Ascending aorta (tissue), 2 donors: ENCODE results near the gene MXRA7. TPM values are rescaled to one million over a fixed set of nuclear protein-coding genes. Genes with fewer than 3 reads are reported as not detected.

Experiments
- DNase-seq, 2 donors: peaks; one replicate each; pipeline ENCODE4 v3.0.0-alpha.2; 2019; ENCODE audit warnings: low spot score in 2 of 2
- H3K27ac ChIP-seq, 2 donors: fragments of 200-600 bp; sonication (generic); one replicate each; pipeline ENCODE4 v1.5.1; 2016 to 2017; ENCODE audit warnings: mild to moderate bottlenecking in 1 of 2
- H3K27me3 ChIP-seq: fragments of 200-600 bp; sonication (generic); one replicate; pipeline ENCODE4 v1.5.1; 2017
- H3K36me3 ChIP-seq, 2 donors: fragments of 200-600 bp; sonication (generic); one replicate each; pipeline ENCODE4 v1.5.1; 2016
- H3K4me1 ChIP-seq, 2 donors: fragments of 200-600 bp; sonication (generic); one replicate each; pipeline ENCODE4 v1.5.1; 2016 to 2017; ENCODE audit warnings: mild to moderate bottlenecking in 1 of 2
- H3K4me3 ChIP-seq, 2 donors: fragments of 200-600 bp; sonication (generic); one replicate each; pipeline ENCODE4 v1.5.1; 2016 to 2017; ENCODE audit warnings: mild to moderate bottlenecking in 1 of 2
- H3K9me3 ChIP-seq, 2 donors: fragments of 200-600 bp; sonication (generic); one replicate each; pipeline ENCODE4 v1.5.1; 2016
- CTCF ChIP-seq, 3 experiments: fragments of 200-600 bp in 2 of 3; fragments of 450-650 bp in 1 of 3; sonication (generic) in 2 of 3; IDR thresholded peaks; one replicate each; pipeline ENCODE4 v1.5.1; 2016 to 2019; ENCODE audit warnings: antibody characterized with exemption in 3 of 3, mild to moderate bottlenecking in 1 of 3, moderate library complexity in 1 of 3
- intact Hi-C: fragments of 100-400 bp; cut with DNase I; formaldehyde crosslinking; loops from one replicate; pipeline ENCODE4 v1.15.1; 2023
- total RNA-seq: library from RNA; depleted of rRNA; stranded (reverse); fragments of >200 nt; gene quantifications from one replicate; pipeline ENCODE4 v1.1.0, GENCODE V29; 2016

Gene MXRA7
- total RNA-seq, 1 donor from 2014 or later = 122 TPM

DNA sequence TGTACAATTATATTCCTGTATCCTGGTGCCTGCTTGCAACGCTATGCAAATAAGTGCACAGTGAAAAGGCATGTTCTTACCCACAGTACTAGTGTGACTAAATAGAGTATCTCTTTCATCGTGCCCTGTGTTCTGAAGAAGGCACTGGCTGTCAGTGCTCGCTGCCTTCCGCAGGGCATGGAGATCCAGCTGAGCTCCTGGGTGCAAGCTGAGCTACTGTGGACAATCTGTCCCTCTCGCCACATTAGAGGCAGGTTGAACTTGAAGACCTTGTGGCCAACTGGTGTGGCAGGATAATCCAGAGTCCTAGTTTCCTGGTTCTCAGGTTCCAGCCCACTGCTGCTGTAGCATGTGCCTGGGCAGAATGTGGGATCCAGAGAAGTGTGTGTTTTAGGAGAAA lies 65.3 kb downstream of the MXRA7 start:
- TF ChIP-seq CTCF (IDR thresholded peaks at IDR 0.05) = no peak
- no peaks in the 10 kb centered on the region for H3K4me1 ChIP-seq
- peaks cover 0 to 17% of the 10 kb centered on the region in 2 donors for H3K9me3 ChIP-seq
- no peaks in the 10 kb centered on the region for H3K36me3 ChIP-seq
- H3K4me3 ChIP-seq = no peak overlapping the region
- no peak for DNase-seq
- intact Hi-C loops = no loop called here
- no peaks in the 10 kb centered on the region for H3K27me3 ChIP-seq
- no peak overlapping the region for H3K27ac ChIP-seq

DNA sequence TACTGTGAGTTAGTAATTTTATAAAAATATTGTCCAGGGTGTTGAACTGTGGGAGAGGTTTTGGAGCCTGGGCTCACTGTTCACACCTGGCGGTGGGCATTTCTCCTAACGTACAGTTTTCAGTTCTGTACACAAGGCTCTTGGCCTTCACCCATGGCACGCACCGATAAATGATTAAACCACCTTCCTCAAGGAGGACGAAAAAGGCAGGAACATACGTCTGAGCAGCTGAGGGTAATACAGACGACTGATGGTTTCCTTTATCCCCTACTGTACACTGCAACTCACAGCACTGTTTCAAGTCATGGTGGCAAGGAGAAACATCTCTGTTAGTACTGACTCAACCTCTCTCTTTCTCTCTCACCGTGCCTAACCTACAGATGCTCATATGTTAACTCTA lies 65.8 kb downstream of the MXRA7 start:
- TF ChIP-seq CTCF (IDR thresholded peaks at IDR 0.05) = no peak
- H3K36me3 ChIP-seq = no peaks in the 10 kb centered on the region
- H3K27ac ChIP-seq = no peak overlapping the region
- intact Hi-C loops = no loop called here
- H3K4me3 ChIP-seq = no peak overlapping the region
- no peak for DNase-seq
- peaks cover 0 to 17% of the 10 kb centered on the region in 2 donors for H3K9me3 ChIP-seq
- no peaks in the 10 kb centered on the region for H3K27me3 ChIP-seq
- no peaks in the 10 kb centered on the region for H3K4me1 ChIP-seq

- Histone ChIP-seq H3K9me3 (peaks cover 0 to 17% of the 10 kb centered on the region in 2 donors), H3K27ac (no peak within 1 kb of the TSS), H3K27me3 (no peaks in the 10 kb centered on the region), H3K4me3 (no peak within 1 kb of the TSS), H3K4me1 (no peaks in the 10 kb centered on the region), H3K36me3 (no peaks in the 10 kb centered on the region)
- intact Hi-C loops = no loop called here
- DNase-seq = no peak
- TF ChIP-seq CTCF (IDR thresholded peaks at IDR 0.05) = no peak
Observed at GRCh38 chr17:76643553-76644148, 67.1 kb downstream of the MXRA7 start, which contains the start of gene ST6GALNAC1. Gene ST6GALNAC1 (minus strand): TSS chr17:76643757. CDS start chr17:76643638, 119 bp downstream.

DNA sequence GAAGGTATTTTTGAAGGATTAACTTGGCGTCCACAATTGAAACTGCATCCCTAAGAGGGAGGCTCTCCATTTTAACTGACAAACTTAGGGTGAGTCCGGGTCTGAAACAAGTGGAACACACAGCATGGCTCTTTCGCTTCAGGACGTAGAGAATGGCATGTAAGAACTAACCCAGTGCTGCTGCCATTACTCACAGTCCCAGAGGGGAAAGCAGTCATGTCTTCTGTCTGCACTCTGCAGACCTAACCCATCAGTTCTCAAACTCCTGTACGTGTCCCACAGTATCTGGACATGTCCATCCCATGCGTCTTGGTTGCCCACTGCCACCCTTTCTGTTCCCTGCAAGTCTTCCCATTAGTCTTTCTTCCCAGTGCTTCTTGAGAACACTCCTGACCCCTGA lies 67.8 kb downstream of the MXRA7 start:
- Histone ChIP-seq H3K4me1 (no peaks in the 10 kb centered on the region), H3K27ac (no peak overlapping the region), H3K4me3 (no peak overlapping the region), H3K36me3 (no peaks in the 10 kb centered on the region), H3K27me3 (no peaks in the 10 kb centered on the region), H3K9me3 (peaks cover 0 to 17% of the 10 kb centered on the region in 2 donors)
- DNase-seq = no peak
- intact Hi-C loops = no loop called here
- no peak for TF ChIP-seq CTCF (IDR thresholded peaks at IDR 0.05)

GRCh38 chr17:76642032-76642561 lies 68.7 kb downstream of the MXRA7 start:
- DNase-seq = no peak
- no peak overlapping the region for H3K27ac ChIP-seq
- no peaks in the 10 kb centered on the region for H3K36me3 ChIP-seq
- no peak overlapping the region for H3K4me3 ChIP-seq
- no peak for TF ChIP-seq CTCF (IDR thresholded peaks at IDR 0.05)
- intact Hi-C loops = no loop called here
- no peaks in the 10 kb centered on the region for H3K4me1 ChIP-seq
- H3K9me3 ChIP-seq = peaks cover 0 to 13% of the 10 kb centered on the region in 2 donors
- no peaks in the 10 kb centered on the region for H3K27me3 ChIP-seq
